GM12873 (cell line): Measurements from ENCODE around the gene SLC39A11.

Experiments used
- TF ChIP-seq, protein P1 (sequence below): IDR thresholded peaks from 2 replicates; pipeline ENCODE4 v1.5.1; 2012; ENCODE audit warnings: low read depth, mild to moderate bottlenecking, moderate library complexity, low read length, control low read depth; ENCODE audit not compliant: insufficient read depth; ENCODE audit errors: missing control alignments

The SLC39A11 gene

DNA sequence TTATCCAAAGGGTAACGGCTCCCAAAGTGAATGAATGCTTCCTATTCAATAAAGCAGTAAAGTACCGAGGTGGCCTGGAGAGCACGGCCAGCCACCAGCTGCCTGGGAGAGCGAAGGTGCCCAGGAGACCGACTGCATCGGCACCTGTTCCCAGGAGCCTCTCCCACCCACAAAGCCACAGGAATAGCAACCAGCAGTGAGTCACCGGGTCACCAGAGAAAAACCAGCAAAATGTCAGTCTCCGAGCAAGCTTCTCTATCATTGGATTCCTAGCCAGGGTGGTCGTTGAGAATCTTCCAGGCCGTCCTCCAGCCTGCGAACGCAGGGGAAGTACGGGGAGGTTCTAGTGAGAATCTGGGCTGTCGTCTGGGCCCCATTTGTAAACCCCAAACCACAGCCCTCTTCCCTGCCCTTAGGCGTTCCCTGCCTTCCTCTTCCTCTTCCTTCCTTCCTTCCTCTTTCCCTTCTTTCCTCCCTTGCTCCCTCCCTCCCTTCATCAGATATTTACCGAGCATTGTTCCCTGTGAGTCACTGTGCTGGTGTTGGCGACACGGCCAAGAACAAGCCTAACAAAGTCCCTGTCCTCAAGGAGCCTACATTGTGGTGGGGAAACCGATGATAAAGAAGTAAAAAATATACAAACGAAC is 114.6 kb downstream of the SLC39A11 start:
- TF ChIP-seq, protein P1, sequence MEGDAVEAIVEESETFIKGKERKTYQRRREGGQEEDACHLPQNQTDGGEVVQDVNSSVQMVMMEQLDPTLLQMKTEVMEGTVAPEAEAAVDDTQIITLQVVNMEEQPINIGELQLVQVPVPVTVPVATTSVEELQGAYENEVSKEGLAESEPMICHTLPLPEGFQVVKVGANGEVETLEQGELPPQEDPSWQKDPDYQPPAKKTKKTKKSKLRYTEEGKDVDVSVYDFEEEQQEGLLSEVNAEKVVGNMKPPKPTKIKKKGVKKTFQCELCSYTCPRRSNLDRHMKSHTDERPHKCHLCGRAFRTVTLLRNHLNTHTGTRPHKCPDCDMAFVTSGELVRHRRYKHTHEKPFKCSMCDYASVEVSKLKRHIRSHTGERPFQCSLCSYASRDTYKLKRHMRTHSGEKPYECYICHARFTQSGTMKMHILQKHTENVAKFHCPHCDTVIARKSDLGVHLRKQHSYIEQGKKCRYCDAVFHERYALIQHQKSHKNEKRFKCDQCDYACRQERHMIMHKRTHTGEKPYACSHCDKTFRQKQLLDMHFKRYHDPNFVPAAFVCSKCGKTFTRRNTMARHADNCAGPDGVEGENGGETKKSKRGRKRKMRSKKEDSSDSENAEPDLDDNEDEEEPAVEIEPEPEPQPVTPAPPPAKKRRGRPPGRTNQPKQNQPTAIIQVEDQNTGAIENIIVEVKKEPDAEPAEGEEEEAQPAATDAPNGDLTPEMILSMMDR: no peak

DNA sequence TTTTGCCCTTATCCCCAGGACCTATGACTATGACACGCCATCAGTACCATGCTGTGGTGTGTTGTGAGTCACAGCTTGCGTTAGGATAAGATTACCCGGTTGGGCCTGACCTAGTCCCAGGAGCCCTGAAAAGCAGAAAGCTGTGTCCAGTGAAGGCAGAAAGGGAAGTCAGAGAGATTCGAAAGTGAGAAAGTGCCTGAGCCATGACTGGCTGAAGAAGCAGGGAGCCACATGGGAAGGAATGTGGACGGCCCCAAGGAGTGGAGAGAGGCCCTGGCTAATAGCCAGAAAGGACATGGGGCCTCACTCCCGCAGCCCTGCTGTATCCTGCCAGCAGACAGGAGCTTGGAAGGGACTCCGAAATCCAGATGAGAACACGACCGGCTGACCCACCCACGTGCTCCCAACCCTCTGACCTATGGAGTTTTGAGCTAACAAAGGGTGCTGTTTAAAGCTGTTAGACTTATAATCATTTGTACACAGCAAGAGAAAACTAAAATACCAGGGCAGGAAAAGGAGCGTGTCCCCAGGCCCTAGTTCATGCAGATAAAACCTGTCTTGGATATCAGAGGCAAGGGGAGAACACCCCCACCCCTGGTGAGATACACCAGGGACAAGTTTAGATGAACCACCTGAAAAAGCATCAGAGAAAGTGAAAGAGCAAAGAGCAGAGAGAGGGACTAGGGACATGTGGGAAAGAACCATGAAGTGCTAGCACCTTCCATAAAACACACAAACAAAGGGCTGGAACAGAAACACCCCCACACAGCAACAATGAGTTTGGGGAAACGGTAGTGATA is 115.3 kb downstream of the SLC39A11 start:
- TF ChIP-seq, protein P1: no peak

DNA sequence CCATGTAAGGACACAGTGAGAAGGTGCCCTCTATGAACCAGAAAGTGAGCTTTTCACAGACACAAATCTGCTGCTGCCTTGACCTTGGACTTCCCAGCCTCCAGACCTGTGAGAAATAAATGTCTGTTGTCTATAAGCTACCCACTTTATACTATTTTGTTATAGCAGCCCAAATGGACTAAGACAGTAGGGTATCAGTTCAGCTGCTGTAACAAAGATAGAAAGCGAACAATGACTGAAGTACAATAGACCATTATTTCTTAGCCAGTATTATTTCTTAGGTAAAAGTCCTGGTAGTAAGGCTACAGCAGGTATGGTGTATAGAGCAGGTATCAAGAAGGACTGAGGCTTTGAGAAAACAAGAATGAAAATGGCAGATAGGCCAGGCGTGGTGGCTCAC is 117.0 kb downstream of the SLC39A11 start:
- TF ChIP-seq, protein P1: no peak

DNA sequence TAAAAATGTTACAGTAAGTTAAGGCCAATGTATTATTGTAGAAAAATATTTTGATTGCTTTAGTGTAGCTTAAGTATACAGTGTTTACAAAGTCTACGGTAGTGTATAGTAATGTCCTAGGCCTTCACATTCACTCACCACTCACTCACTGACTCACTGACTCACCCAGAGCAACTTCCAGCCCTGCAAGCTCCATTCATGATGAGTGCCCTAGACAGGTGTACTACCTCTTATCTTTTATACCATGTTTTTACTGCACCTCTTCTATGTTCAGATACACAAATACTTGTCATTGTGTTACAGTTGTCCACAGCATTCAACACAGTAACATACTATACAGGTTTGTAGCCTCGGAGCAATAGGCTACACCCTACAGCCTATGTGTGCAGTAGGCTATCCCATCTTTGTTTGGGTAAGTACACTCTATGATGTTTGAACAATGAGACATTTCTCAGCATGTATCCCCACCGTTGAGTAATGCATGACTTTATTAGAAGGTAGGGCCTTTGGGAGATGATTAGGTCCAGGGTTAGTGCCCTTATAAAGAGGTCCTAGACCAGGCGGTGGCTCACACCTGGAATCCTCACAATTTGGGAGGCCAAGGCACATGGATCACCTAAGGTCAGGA is 117.8 kb downstream of the SLC39A11 start:
- TF ChIP-seq, protein P1: no peak

DNA sequence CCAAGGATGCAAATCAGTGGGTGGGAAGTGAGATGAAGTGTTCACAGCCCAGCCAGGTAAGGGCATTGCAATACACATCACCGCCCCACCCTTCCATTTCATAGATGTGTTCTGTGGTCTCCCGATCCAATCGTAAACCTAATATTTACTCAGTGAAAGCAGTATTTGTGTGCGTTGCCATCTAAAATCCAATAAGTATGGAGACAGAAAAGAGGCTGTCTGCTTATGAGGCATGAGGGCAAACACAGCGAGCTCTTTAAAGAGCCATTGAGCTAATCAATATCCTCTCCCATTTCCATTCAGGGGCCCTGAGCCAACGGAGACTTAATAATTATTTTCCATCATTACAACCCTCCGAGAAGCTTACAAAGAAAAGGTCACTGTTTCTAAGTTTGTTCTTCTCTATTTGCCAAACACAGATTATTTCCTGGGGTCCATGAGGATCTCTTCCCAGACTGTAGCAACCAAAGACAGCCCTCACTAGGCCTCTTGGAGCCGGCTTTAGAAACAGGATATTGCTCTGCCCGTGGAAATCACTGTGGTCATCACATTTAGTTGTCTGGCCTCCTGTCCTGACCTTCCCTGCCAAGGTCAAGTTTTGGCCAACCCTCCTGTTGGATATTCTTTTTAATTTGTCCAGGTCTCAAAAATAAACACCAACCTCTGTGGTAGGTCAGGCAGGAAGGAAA is 120.1 kb downstream of the SLC39A11 start:
- TF ChIP-seq, protein P1: no peak

DNA sequence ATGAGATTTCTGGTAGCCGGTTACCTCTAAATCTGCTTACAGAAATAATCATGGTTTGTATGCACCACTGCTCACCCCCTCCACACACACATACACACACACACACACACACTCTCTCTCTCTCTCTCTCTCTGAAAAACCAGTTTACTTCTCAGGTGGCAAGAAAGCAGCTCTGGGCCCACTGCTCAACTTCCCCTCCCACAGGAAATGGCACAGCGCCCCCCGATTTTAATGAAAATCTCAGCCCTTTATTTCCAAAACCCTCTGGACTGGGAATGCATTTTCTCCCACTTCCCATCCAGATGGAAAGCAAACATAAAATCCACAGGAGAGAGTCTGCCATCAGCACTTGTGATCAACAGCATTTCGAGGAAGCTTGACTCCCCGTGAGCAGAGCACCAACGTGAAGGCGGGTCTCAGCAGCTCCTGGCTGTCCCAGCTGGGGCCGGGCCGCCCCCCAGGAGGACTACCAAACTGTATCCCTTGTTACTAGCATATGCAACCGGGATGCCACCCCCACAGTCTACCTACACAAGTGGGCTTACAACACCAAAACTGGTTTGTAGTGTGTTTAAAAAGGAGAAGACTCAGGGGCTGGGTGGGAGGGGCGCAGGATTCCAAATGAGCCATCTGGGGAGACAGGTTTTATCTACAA is 121.1 kb downstream of the SLC39A11 start:
- TF ChIP-seq, protein P1: no peak
